Inflammatory macrophage treated with lipopolysaccharide for 1 hour (primary cell): ENCODE measurements around the gene KCNS3.
A peak's percentile ranks its signal among the peaks of the same experiment; 100 is the strongest.

Source experiments
- DNase-seq, 2 donors: peaks; one replicate each; pipeline ENCODE4 v3.0.0-alpha.2; 2020 to 2022

KCNS3 gene

DNA sequence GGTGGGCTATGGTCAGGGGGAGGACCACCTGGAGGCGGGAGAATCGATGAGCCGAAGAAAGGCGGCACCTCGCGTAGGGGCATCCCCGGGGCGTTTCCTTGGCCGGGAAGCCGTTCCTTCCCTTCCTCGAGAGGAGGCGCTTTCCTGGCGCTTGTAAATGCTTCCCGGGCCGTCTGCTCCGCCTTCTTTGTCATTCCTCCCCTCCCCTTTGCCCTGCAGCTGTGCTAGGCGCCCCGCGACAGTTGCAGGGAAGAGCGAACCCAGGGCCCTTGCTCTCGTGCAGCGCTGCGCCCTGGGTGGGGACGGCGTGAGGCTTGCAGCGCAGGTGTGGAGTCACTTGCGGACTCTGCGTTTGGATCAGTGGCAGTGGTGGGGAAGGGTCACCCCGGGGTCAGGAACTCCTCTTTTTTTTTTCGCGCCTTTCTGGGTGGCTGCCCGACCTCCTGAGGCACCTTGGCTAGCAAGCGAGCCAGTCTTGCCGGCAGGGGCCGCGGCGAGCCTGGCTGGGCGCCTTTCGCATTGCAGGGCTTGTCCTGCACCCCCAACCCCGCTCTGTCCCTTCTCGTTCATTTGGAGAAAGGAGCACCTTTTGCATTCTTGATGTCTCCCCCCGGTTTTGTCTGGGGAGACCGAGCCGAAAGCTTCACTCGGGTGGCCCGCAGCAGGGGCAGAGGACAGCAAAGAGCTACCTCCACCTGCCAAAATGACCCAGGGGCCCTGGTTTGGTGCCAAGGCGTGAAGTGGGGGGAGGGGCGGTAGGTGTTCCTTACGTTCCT lies 858 bp downstream of the KCNS3 start:
- DNase-seq, result peak in 1 of 2 donors; percentile 9

DNA sequence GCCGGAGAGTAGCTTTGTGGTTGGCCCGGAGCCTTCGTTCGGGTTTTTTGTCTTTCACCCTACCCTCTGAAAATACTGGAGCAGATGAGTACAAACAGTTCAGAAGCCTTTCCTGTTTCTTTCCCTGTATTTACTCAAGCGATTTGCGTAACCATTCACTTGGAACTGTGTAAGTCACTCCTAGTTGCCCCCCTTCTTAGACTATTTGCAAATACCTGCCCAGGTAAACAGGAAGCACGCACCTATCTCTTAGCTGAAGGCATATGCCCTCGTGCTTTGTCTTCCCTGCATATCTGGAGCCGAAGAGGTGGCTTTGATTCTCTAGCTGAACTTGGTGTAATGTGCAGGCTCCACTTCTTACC lies 1.4 kb downstream of the KCNS3 start:
- no peak for DNase-seq

DNA sequence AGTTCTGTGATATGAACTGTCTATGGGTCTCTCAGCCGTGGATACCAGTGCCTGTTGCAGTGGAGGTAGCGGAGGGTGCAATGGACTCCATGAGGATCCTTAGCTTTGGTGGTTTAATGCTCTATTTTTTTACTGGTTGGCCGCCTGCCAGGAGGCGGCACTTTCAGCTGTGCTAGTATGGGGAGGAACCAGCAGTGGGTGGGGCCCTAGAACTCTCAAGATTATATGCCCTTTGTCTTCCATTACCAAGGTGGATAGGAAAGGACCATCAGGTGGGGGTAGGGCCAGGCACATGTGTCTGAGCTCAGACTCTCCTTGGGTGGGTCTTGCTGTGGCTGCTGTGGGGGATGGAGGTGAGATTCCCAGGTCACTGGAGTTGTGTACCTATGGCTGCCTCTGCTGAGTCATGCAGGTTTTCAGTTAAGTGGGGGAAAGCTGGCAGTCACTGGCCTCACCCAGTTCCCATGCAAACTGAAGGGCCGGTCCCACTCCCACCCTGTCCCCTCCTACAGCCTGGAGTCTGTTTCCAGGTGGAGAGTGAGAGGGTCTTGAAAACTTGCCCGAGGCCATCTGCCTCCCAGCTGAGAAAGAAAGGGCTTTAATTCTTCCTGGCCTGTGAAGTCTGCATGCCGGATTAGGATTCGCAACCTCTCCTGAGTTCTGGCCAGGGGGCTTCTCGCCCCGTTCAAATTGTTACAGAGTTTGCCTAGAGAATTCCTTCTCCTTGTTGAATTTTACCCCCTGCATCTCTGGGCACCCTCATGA lies 14.5 kb downstream of the KCNS3 start:
- no peak for DNase-seq

DNA sequence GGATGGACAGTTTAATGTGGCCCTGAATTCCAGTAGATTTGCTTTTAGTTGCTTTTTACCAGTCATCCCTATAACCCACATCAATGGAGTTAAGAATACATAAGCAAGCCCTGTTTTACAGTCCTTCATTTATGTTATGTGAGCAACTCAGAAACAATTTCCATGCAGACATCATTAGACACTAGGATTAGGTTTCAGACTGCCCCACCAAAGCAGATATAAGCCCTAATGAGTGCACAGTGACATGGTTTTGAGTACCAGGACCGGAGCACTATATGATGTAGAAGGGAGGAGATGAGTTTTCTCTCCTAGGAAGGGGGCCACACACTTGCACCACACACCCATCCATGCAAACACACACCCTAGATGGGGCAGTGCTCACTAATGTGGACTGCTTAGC lies 15.5 kb downstream of the KCNS3 start:
- DNase-seq, result no peak

DNA sequence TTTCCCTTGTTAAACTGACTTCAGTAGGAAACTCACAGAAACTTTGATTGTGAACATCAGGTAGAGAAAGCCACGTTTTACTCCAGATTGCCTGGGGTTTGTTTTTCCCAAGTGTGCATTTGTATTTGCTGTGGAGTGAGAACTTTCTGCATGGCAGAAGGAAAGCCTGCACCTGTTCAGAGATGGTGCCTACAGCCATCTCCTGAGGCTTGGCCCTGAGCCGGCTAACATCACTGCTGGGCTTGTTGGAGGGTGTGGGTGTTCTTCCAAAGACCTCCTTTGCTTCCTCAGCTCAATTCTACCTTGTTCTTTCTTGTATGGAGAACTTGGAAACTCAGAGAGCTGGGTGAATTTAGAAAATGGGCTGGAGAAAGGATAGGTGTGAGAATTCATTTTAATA lies 16.1 kb downstream of the KCNS3 start:
- DNase-seq, result no peak

DNA sequence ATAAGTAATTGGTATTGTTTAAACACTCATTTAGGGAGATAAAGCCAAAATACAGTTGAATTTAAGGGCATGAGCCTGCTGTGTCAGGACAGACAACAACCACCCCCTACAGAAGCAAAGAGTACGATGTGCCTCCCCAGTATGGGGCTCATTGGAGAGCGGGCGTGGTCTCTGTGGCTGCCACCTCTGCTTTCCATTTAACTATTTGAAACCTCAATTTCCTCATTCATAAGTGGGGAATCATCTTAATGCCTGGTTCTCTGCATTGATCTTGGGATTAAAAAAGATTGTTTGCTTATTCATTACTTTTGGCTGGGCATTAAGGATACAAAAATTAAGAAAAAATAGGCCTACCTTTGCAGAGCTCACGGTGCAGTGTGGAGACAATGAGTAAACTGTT lies 21.4 kb downstream of the KCNS3 start:
- no peak for DNase-seq

DNA sequence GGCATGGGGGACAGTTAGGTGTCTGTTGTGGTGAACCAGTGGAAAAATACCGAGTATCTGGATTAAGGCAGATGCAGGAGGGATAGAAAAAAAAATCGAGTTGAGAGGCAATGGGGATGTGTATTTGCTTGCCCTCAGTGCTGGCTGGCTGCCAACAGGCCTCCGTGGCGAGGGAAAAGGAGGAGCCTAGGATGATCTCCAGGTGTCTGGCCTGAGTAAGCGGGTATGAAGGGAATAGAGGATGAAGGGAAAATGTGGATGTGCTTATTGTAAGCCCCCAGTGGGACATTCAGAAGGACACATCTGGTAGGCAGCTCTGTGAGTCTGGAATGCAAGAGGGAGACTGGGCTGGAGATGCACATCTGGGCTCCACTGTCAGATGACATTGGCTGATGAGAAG lies 22.8 kb downstream of the KCNS3 start:
- DNase-seq, result no peak

DNA sequence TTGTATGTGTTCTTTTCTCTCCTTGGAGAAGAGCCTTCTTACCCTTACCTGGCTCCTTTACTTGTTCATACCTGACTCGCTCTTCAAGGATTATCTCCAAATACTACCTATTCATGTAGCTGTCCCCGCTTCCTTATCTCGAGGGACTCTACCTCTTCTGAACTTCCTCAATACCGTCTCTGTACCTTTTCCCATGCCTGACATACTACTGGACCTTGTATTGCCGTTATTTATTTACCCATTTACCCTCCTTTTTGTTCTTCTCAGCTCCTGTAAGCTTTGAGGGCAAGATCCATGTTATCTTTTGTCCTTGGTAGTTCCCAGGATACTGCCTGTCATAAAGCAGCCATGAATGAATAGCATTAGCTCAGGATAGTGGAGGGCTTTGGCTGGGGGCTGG lies 32.5 kb downstream of the KCNS3 start:
- DNase-seq, result no peak

DNA sequence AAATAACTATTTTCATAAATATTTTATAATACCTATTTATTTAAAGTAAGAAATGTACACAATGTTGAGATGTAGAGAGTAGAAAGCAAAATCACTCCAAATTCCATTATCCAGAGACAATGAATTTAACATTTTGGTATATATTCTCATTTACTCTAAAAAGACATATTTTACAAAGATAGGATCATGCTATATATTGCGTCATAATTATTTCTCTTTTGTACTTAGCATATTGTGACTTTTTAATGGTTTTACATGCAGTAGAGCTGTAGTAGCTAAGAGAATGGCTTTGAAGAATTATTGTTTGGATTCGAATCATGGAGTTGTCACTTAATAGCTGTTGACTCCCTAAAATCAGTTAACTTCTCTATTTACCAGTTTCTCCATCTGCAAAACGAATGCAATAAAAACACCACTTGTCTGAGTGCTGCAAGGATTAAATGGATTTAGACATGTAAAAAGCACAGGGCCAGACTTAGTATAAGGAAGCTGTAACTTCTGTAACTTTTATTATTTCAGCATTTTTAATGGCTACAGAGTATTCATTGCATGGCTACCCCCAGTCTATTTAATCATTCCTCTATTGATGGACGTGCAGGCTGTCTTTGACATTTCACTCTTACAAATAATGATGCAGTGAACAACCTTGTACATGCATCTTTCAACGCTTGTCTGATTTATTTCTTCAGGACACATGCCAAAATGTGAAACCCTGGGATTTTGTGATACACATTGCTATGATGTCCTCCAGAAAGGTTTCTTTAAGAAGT lies 33.2 kb downstream of the KCNS3 start:
- DNase-seq, result no peak

DNA sequence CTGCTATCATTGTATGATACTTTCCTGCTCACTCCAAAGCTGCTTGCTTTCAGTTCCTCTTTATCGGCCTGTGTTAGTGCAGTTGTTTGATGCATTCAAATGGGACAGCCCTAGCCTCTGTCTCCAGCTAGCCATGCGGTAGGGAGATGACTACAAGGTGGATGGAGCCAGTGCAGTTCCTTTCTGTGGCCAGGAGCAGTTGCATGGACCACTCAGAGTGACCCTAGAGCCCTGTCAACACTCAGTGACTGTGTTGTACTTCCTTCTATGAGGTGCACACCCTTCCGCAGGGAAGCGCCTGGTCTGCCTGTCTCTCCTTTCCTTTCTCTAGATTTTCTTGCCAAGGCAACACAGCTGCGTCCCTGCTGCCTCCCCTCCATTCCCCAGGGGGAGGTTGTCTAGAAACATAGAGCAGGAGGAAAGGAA lies 33.8 kb downstream of the KCNS3 start:
- no peak for DNase-seq

DNA sequence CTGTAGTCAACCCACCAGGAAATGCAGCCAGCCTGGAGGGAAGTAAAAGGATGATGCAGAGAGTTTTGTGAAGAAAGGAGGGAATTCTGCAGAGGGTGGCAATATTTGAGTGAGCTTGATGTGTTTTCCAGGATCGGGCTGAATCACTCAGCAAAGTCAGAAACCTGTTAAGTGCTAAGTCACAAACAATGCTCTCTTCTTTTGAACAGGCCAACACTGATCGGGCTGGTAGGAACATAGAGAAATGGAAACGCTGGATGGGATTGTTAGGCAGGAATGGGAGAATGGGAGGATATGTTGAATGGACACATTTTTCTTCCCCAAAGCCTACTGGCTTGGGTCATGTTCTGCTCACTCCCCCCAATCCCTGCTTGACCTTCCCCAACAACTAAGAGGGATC lies 36.6 kb downstream of the KCNS3 start:
- DNase-seq, result no peak

DNA sequence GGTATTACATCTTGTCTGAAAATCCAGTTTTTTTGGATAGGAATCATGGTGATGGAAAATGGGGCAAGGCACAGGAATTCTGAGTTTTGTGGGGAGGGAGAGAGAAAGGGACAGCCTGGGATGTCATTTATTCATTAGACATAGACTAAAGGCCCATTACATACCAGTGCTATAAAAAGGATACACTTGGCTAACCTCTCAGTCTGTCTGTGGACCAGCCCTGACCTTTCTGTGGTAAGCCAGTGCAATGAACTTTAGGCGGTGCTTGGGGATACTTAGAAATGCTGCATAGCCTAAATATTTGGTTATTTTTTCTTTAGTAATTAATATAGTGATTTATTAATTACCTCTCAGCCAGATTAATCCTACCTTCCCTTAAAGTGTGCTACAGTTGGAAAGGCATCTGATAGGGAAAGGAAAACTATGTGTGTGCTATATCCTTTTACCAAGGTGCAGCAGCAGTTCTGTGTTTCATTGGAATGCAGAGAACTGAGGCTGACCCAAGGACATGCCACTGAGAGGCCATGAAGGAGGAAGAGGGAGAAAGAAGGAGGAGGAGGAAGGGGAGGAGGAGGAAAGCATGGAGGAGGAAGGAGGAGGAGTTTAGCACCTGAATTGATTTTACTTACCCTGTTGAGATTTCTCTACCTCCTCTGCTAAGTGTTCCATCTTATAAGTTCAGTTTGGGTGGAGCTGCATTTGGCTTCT lies 37.5 kb downstream of the KCNS3 start:
- no peak for DNase-seq

DNA sequence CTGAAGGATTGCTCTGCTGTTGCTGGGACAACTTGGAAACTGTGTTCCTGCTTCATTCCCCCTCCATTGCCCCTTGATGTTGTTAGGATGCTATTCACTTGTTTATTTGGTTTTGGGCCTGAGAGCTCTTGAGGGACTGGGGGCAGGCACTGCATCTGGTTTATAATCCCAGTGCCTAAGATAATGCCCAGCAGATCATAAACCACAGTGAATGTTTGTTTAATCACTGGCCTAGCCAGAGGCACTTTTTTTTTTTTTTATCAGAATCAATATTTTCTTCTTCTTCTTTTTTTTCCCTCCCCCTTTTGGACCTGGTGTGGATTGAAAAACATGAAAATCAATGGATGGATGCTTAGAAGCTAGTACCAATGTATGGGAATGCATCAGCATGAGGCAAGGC lies 38.1 kb downstream of the KCNS3 start:
- DNase-seq, result no peak

DNA sequence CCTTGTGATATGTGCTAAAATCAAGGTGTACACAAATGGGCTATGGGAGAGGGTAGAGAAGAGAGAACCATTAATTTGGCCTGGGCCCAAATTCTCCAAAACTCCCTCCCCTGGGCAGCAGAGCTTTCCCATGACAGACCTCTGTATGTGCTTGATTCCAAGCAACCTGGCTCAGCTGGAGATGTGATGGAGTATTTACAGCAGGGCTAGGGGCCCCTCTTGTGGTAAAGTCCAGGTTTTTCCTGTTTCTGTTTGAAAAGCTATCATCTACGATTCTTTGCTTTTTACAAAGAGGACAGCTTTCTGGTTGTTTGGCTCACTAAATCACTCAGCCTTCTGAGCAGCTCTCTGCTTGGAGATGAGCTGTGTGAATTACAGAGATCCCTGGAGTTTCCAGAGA lies 40.3 kb downstream of the KCNS3 start:
- DNase-seq, result no peak

DNA sequence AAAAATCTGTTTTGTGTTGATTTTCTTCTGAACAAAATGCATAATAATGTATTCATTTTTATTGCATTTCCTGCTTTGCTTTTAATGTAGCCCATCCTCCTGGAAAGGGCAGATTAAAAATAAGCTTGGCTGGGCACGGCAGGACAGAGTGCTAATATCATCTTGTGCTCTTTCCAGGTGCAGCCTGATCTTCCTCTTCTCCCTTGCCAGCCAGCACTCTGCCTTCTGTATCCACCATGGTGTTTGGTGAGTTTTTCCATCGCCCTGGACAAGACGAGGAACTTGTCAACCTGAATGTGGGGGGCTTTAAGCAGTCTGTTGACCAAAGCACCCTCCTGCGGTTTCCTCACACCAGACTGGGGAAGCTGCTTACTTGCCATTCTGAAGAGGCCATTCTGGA lies 52.3 kb downstream of the KCNS3 start:
- no peak for DNase-seq

DNA sequence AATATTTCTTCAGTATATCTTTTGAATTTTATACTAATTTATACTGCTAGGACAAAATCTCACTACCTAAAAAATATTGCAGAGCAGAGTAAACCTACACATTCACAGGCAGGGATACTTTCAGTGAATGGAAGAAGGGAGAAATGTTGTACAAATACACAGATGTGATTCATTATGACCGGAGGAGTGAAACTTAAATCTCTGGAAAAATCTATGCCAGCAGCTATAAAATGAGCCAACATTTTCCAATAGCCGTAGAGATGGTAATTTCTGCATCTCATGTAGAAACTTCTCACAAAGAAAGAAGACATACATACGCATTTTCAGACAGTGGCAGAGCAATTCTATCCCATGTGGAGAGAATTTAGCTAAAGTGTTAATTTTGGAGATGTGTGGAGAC lies 54.8 kb downstream of the KCNS3 start:
- no peak for DNase-seq

DNA sequence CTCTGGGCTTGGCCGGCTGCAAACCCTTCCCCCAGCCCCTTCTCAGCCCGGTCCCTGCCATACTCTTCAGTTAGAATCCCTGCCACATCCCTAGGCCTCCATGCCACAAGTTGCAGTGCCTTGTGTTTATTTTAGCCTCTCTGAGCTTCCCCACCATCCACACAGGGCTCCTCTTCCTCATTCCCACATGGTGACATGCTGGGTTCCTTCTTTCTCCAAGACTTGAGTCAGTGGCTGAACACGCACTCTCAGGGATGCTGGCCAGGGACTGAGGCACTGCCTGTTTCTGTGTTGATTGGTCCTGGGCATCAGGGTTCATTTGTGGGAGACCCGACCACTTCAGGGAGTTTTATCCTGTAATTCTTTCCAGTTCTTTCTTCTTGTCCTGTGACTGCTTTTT lies 56.3 kb downstream of the KCNS3 start:
- no peak for DNase-seq

DNA sequence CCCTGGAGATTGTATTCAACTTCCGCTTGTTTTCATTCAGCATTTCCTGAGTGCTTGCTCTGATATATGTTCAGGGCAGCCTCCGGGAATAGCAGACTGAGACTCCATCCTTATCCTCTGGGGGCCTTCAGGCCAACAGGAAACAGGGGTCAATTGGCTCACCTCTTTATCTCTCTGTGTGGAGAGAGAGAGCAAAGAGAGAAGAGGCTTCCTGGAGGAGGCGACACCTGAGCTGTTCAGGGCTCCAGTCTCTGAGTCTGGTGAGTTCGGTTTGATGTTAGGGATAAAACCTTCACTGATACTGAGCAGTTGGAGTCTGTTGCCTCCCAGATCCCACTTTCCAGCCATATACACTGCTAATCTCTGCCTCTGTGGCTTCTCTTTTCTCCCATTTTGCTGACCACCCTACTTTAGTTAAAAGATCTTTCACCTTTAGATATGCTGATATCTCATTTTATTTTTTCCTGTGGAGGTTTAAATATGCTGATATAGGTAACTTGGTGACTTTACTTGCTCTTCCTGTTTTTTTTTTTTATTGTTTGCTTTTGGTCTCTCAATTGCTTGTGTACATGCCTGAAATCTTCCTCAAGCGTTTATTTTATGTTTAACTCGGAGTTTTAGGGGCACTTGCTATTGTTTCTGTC lies 56.9 kb downstream of the KCNS3 start:
- DNase-seq, result no peak

DNA sequence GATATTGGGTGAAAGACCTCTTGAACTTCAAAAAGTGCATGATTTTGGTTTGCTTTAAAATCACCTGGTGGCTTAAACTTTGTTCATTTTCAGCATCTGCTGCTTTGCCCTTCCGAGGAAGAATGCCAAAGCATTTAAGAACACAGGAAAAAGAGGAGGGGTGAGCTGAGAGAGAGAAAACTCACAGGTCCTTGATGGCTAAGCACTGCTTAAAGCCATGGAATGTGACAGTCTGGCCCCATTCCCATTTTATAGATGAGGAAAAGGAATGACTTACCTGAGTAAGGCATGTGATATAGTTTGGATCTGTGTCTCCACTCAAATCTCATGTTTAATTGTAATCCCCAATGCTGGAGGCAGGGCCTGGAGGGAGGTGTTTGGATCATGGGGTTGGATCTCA lies 58.1 kb downstream of the KCNS3 start:
- DNase-seq, result no peak

DNA sequence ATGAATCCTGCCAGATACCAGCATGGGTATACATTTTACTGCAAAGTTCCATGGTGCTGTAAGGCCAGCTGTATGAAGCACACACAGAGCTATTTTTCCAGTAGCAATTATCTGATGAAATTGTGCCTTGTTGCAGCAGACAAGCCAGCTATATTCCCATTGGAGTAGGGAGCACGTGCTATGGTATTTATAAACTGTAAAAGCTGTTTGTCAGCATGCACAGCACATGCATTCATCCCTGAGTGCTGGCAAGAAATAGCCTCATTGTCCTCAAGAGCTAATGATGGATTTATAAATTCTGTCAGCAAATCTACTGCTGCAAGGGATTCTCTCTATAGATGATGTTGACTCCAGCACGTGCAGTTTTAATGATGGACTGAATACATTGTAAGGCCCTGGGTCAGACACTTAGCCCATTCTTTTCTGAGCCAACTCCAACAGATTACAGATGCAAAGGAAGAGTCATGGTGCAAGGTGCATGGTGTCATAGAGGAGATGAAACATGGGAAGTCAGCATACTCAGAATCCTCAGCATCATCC lies 61.7 kb downstream of the KCNS3 start:
- no peak for DNase-seq

DNA sequence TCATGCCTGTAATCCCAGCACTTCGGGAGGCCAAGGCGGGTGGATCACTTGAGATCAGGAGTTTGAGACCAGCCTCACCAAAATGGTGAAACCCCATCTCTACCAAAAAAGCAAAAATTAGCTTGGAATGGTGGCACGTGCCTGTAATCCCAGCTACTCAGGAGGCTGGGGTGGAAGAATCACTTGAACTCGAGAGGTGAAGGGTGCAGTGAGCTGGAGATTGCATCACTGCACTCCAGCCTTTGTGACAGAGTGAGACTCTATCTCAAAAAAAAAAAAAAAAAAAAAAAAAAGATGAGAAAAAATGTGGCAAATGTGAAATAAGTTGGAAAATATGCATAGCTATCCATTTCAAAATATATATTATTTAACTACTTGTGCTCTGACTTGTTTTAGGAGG lies 65.0 kb downstream of the KCNS3 start:
- DNase-seq, result no peak

DNA sequence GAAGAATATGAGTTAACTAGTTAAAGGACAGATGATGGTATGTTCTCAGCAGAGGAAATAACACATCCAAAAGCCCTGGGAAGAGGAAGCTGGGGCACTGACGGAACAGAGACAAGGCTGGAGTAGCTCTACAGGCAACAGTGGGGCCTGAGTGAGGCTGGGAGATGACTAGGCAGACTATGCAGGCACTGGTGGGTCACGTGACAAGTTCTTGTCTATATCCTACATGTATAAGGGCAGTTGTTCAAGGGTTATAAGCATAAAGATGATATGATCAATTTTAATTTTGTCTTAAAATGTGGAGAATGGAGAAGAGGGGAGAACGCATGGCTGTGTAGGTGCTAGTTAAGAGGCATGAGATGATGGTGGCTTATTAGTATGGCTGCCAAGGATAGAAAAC lies 68.6 kb downstream of the KCNS3 start:
- DNase-seq, result no peak
